HG02884 (cell line): Measurements from ENCODE around the gene TMEM163.
A peak's percentile ranks its signal among the peaks of the same experiment; 100 is the strongest.

Source experiments
- ATAC-seq: cut with Tn5 transposase; IDR thresholded peaks from one replicate; pipeline ENCODE4 v1.9.1; 2021; ENCODE audit warnings: mild to moderate bottlenecking, moderate library complexity; ENCODE audit not compliant: unreplicated experiment

Gene TMEM163

DNA sequence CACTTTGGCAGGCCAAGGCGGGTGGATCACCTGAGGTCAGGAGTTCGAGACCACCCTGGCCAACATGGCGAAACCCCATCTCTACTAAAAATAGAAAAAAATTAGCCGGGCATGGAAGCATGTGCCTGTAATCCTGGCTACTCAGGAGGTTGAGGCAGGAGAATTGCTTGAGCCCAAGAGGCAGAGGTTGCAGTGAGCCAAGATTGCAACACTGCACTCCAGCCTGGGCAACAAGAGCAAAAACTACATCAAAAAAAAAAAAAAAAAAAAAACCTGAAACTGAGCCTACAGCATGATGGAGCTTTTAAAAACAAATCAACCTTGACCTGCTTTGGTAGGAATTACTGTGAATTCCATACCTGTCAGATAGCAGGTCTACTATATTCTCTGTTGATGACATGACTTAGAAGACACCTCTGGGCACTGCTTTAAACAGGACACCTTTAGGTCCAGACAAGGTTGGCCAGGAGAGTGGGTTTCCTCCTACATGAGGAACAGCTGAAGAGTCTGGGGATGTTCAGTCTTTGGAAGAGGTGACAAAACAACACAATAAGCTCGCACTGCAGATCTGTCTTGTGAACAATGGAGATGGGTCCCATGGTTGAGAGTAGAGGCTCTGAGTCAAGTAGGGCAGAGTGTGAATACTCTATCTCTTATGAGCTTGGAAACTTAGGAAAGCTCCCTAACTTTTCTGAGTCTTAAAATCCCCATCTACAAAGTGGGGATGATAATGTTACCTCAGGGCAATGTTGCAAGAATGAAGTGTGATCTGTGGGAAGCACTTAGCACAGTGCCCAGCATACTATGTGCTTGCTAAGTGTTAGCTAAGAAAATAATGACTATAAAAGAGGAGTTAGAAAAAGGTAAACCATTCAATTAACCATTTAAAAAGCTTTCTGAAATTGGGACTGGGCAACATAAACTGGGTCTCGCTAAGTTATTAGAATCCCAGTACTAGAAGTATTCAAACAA is 25.2 kb downstream of the TMEM163 start:
- ATAC-seq = no peak

DNA sequence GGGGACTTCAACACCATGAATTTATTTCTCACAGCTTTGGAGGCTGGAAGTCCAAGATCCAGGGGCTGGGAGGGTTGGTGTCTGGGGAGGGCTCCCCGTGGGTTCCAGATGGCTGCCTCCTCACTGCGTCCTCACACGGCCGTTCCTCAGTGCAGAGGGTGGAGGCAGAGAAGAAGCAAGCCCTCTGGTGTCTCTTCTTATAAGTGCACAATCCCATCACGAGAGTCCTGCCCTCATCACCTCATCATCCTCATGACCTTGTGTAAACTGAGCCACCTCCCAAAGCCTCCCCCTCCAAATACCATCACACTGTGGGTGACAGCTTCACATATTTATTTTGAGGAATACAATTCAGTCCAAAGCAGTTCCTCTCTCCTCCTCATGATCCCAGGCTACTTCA is 26.3 kb downstream of the TMEM163 start:
- ATAC-seq = no peak

- no peak for ATAC-seq
Measured at GRCh38 chr2:134690629-134691215, 28.1 kb downstream of the TMEM163 start.

GRCh38 chr2:134689315-134689714 is 29.5 kb downstream of the TMEM163 start:
- no peak for ATAC-seq

DNA sequence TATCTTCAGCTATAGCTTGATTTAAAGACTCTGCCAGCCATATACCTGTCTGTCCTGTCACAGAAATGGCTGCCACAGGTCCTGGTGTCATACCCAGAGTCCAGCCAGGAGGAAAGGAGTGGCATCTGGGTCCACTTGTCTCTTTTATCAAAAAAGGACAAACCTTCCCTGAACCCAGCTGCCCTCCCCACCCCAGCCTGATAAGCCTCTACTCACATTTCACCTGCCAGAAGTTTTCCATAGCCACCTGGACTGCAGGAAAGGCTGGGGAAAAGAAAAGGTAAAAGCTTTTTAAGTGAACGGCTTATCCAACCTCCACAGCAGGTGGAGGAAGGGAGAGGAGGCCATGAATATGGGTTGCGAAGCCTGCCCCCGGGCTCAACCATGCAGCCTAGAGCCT is 32.8 kb downstream of the TMEM163 start:
- no peak for ATAC-seq

GRCh38 chr2:134683561-134684112 is 35.2 kb downstream of the TMEM163 start:
- ATAC-seq = peak; percentile 87

DNA sequence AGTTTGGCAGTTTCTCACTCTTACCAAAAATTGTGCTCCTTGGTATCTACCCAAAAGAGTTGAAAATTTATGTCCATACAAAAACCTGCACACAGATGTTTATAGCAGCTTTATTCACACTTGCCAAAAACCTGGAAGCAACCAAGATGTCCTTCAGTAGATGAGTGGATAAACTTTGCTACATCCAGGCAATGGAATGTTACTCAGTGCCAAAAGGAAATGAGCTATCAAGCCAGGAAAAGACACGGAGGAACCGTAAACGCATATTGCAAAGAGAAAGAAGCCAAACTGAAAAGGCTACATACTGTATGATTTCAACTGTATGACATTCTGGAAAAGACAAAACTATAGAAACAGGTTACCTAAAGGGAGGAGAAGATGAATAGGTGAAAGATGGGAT is 36.1 kb downstream of the TMEM163 start:
- ATAC-seq = no peak

GRCh38 chr2:134681201-134681600 is 37.6 kb downstream of the TMEM163 start:
- ATAC-seq = no peak

DNA sequence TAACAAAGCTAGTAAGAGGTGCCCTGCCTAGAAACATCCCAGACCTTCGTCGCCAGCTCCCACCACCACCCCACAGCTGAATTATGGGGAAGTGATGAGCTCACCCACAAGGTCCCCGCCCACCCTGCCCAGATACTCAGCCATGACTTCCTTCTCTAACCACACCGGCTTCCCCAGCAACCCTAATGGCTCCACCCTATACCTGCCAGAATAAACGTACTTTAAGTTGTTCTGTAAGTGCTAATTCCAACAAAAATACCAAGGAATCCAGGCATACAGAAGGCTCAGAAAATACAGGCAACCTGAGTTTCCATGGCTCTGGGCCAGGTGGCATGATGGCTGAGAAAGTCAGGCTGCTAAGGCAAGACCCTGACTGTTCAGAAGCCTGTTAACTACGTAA is 39.1 kb downstream of the TMEM163 start:
- no peak for ATAC-seq

GRCh38 chr2:134679294-134679693 is 39.5 kb downstream of the TMEM163 start:
- no peak for ATAC-seq

- ATAC-seq = no peak
Measured at GRCh38 chr2:134677856-134678756, 40.7 kb downstream of the TMEM163 start.

DNA sequence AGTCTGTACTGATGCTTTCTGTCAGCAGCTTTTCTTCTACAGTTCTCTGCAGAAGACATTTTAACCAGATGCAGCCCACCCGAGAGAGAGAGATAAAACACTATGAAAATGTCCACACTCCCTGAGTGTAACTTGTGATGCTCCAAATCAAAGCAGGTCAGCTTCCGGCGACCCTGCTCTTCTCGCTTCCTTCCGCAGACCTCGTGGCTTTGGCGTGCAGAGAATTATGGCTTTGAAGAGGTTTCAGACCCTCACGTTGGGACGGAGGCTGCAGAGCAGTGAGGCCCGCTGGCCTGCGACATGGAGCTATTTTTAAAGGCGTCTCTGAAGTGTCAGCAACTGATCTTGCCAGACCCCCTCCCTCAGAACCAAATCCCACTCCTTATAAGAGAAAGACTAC is 41.8 kb downstream of the TMEM163 start:
- ATAC-seq = no peak

DNA sequence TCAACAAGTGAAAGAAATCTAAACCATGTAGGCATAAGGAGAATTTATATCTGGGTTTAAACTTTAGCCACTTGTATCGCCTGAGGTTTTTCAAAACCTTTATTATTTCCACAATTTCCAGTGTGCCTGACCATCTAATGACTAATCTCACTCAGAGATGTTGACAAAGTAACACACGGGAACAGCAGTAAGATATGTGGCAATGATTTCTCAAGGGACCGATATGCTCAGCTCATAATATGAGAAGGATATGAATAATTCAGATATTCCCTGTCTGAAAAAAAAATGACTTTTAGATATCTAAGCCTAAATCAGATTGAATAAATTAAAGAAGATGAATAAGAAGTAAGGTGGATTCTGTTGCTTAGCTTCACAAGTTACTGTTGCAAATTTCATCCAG is 43.5 kb downstream of the TMEM163 start:
- ATAC-seq = no peak

DNA sequence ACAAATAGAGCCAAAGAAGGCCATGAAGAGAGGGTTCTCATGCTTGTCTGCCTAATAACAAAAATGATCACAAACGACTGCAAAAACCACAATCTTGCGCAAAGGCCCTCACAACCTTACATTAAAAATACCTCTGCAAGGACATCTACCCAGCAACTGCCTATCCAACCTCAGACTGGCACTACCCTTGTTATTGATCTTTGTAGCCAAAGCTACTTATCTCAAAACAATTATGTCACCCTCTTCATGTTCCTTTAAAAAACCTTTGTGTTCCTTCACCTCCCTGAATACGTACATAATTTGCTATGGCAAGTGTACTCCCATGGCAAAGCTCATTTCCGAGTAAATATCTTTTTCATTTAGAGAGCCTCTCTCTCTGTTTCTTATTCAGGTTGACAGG is 44.1 kb downstream of the TMEM163 start:
- no peak for ATAC-seq

DNA sequence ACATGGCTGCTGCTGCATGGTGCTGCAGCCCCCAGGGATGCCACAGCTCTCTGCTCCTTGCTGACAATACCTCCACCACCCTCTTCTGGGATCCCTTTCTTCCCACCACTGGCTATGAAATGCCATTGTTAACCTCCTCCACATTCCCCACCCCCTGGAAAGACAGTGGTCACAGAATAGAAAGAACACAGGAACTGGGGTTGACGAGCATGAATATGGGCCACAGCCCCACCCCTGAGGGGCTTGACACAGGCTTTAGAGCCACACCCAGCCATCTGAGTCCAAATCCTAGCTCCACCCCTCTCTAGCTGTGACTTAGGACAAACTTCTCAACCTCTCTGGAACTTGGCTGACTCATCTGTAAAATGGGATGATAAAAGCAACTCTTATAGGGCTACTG is 47.3 kb downstream of the TMEM163 start:
- no peak for ATAC-seq

- ATAC-seq = no peak
Measured at GRCh38 chr2:134670955-134671354, 47.8 kb downstream of the TMEM163 start.

- no peak for ATAC-seq
Measured at GRCh38 chr2:134669731-134670669, 48.8 kb downstream of the TMEM163 start.

GRCh38 chr2:134668821-134669220 is 50.0 kb downstream of the TMEM163 start:
- ATAC-seq = no peak

- ATAC-seq = no peak
Measured at GRCh38 chr2:134667541-134667940, 51.3 kb downstream of the TMEM163 start.

DNA sequence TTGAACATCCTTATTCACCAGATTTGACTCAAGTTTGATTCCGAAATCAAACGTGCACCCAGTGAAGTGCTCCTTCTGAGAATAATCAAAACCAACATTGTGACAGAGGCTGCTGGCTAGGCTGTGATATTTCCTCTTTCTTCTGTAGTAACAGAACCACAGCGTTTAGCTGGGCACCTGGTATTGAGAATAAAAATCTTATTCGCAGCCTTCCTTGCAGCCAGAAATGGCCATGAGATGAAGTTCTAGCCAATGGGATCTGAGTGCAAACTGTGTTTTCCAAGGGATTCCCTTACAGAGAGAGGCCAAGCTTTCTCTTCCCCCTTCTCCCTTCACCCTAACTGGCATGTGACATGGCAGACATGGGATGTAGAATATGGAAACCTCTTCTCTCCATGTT is 51.7 kb downstream of the TMEM163 start:
- no peak for ATAC-seq
